ENCODE data around the gene TMEM245.
"Not testable (repeated sequence)": the region's sequence is repeated elsewhere in the genome, so short reads cannot be mapped to it uniquely, and the experiment has no call there.

The TMEM245 gene

GRCh38 chr9:109129470-109130197 lies 9.9 kb upstream of the TMEM245 start:
- no peak for DNase-seq

GRCh38 chr9:109126671-109127070 lies 6.9 kb upstream of the TMEM245 start:
- DNase-seq: not testable (repeated sequence)

- no peak for DNase-seq
Measured at GRCh38 chr9:109124121-109124520, 4.4 kb upstream of the TMEM245 start.

- DNase-seq: no peak
Measured at GRCh38 chr9:109122726-109123621, 3.2 kb upstream of the TMEM245 start.

GRCh38 chr9:109121232-109121796 lies 1.6 kb upstream of the TMEM245 start:
- no peak for DNase-seq

GRCh38 chr9:109120204-109120789 lies 550 bp upstream of the TMEM245 start:
- no peak for DNase-seq

GRCh38 chr9:109118808-109119438 lies 824 bp downstream of the TMEM245 start:
- DNase-seq: no peak

GRCh38 chr9:109117856-109118807 lies 1.6 kb downstream of the TMEM245 start:
- DNase-seq: no peak

- DNase-seq: no peak
Measured at GRCh38 chr9:109115931-109116526, 3.7 kb downstream of the TMEM245 start.

- DNase-seq: no peak
Measured at GRCh38 chr9:109114670-109115069, 5.1 kb downstream of the TMEM245 start.

- DNase-seq: no peak
Measured at GRCh38 chr9:109113892-109114609, 5.7 kb downstream of the TMEM245 start.

- DNase-seq: no peak
Measured at GRCh38 chr9:109113254-109113653, 6.5 kb downstream of the TMEM245 start.

- DNase-seq: no peak
Measured at GRCh38 chr9:109110329-109111021, 9.3 kb downstream of the TMEM245 start.

GRCh38 chr9:109109967-109110328 lies 9.8 kb downstream of the TMEM245 start:
- no peak for DNase-seq

GRCh38 chr9:109108318-109108717 lies 11.4 kb downstream of the TMEM245 start:
- DNase-seq: no peak

- DNase-seq: no peak
Measured at GRCh38 chr9:109107402-109108240, 12.1 kb downstream of the TMEM245 start.

GRCh38 chr9:109101810-109102209 lies 17.9 kb downstream of the TMEM245 start:
- DNase-seq: no peak

GRCh38 chr9:109101202-109101595 lies 18.5 kb downstream of the TMEM245 start:
- DNase-seq: no peak
